ENCODE data around the gene LETMD1. TPM values are rescaled to one million over a fixed set of nuclear protein-coding genes. Genes with fewer than 3 reads are reported as not detected.
"Not testable (repeated sequence)": the region's sequence is repeated elsewhere in the genome, so short reads cannot be mapped to it uniquely, and the experiment has no call there.

LETMD1 gene
- total RNA-seq, 1 donor: 63.4 TPM

GRCh38 chr12:51078866-51079265 is 30.7 kb downstream of the LETMD1 start:
- H3K4me1 ChIP-seq (ENCODE audit: insufficient read depth, low read length): peaks cover 23% of the 10 kb centered on the region
- H3K9me3 ChIP-seq (ENCODE audit: low read depth, low read length); H3K27me3 ChIP-seq (ENCODE audit: insufficient read depth, low read length); H3K4me3 ChIP-seq (ENCODE audit: low read length): not testable (repeated sequence)

- peaks cover 25% of the 10 kb centered on the region for H3K4me1 ChIP-seq (ENCODE audit: insufficient read depth, low read length)
- no peaks in the 10 kb centered on the region for H3K9me3 ChIP-seq (ENCODE audit: low read depth, low read length)
- H3K4me3 ChIP-seq (ENCODE audit: low read length): no peak overlapping the region
- H3K27me3 ChIP-seq (ENCODE audit: insufficient read depth, low read length): no peaks in the 10 kb centered on the region
Measured at GRCh38 chr12:51080136-51080535, 32.0 kb downstream of the LETMD1 start.

GRCh38 chr12:51081421-51081820 is 33.3 kb downstream of the LETMD1 start:
- Histone ChIP-seq H3K4me3 (ENCODE audit: low read length) (no peak overlapping the region), H3K4me1 (ENCODE audit: insufficient read depth, low read length) (peaks cover 32% of the 10 kb centered on the region), H3K9me3 (ENCODE audit: low read depth, low read length) (no peaks in the 10 kb centered on the region), H3K27me3 (ENCODE audit: insufficient read depth, low read length) (no peaks in the 10 kb centered on the region)

GRCh38 chr12:51082561-51083125 is 34.5 kb downstream of the LETMD1 start:
- no peaks in the 10 kb centered on the region for H3K27me3 ChIP-seq (ENCODE audit: insufficient read depth, low read length)
- H3K9me3 ChIP-seq (ENCODE audit: low read depth, low read length): no peaks in the 10 kb centered on the region
- H3K4me1 ChIP-seq (ENCODE audit: insufficient read depth, low read length): peaks cover 29% of the 10 kb centered on the region
- peak overlapping the region; percentile 69 for H3K4me3 ChIP-seq (ENCODE audit: low read length)

GRCh38 chr12:51083126-51083833 is 35.2 kb downstream of the LETMD1 start, which contains the start of gene CSRNP2:
TSS of gene CSRNP2 (minus strand) at chr12:51083596. CDS start at chr12:51076561, 7,035 bp downstream.
- Histone ChIP-seq H3K9me3 (ENCODE audit: low read depth, low read length) (no peaks in the 10 kb centered on the region), H3K27me3 (ENCODE audit: insufficient read depth, low read length) (no peaks in the 10 kb centered on the region), H3K4me1 (ENCODE audit: insufficient read depth, low read length) (peaks cover 29% of the 10 kb centered on the region), H3K4me3 (ENCODE audit: low read length) (peak within 1 kb of the TSS; percentile 69)

GRCh38 chr12:51085757-51086156 is 37.6 kb downstream of the LETMD1 start:
- Histone ChIP-seq H3K4me3 (ENCODE audit: low read length) (no peak overlapping the region), H3K27me3 (ENCODE audit: insufficient read depth, low read length) (no peaks in the 10 kb centered on the region), H3K4me1 (ENCODE audit: insufficient read depth, low read length) (peaks cover 29% of the 10 kb centered on the region), H3K9me3 (ENCODE audit: low read depth, low read length) (no peaks in the 10 kb centered on the region)

- H3K4me1 ChIP-seq (ENCODE audit: insufficient read depth, low read length): peaks cover 27% of the 10 kb centered on the region
Measured at GRCh38 chr12:51086933-51087332, 38.8 kb downstream of the LETMD1 start.

GRCh38 chr12:51087818-51088217 is 39.7 kb downstream of the LETMD1 start:
- Histone ChIP-seq H3K27me3 (ENCODE audit: insufficient read depth, low read length) (no peaks in the 10 kb centered on the region), H3K9me3 (ENCODE audit: low read depth, low read length) (no peaks in the 10 kb centered on the region), H3K4me1 (ENCODE audit: insufficient read depth, low read length) (peaks cover 18% of the 10 kb centered on the region), H3K4me3 (ENCODE audit: low read length) (no peak overlapping the region)

More at GRCh38 chr12:51086933-51087332, 38.8 kb downstream of the LETMD1 start:
- no peaks in the 10 kb centered on the region for H3K9me3 ChIP-seq (ENCODE audit: low read depth, low read length)
- H3K4me3 ChIP-seq (ENCODE audit: low read length): no peak overlapping the region
- H3K27me3 ChIP-seq (ENCODE audit: insufficient read depth, low read length): no peaks in the 10 kb centered on the region

GRCh38 chr12:51090705-51091229 is 42.6 kb downstream of the LETMD1 start:
- Histone ChIP-seq H3K27me3 (ENCODE audit: insufficient read depth, low read length) (no peaks in the 10 kb centered on the region), H3K9me3 (ENCODE audit: low read depth, low read length) (no peaks in the 10 kb centered on the region), H3K4me3 (ENCODE audit: low read length) (no peak overlapping the region), H3K4me1 (ENCODE audit: insufficient read depth, low read length) (peaks cover 7% of the 10 kb centered on the region)

- H3K27me3 ChIP-seq (ENCODE audit: insufficient read depth, low read length): no peaks in the 10 kb centered on the region
- H3K4me1 ChIP-seq (ENCODE audit: insufficient read depth, low read length): no peaks in the 10 kb centered on the region
- no peak overlapping the region for H3K4me3 ChIP-seq (ENCODE audit: low read length)
- H3K9me3 ChIP-seq (ENCODE audit: low read depth, low read length): no peaks in the 10 kb centered on the region
Measured at GRCh38 chr12:51098611-51099010, 50.5 kb downstream of the LETMD1 start.

- H3K27me3 ChIP-seq (ENCODE audit: insufficient read depth, low read length): no peaks in the 10 kb centered on the region
- H3K4me3 ChIP-seq (ENCODE audit: low read length): no peak overlapping the region
- H3K9me3 ChIP-seq (ENCODE audit: low read depth, low read length): no peaks in the 10 kb centered on the region
- H3K4me1 ChIP-seq (ENCODE audit: insufficient read depth, low read length): peaks cover 5% of the 10 kb centered on the region
Measured at GRCh38 chr12:51103977-51104376, 55.9 kb downstream of the LETMD1 start.

- no peaks in the 10 kb centered on the region for H3K27me3 ChIP-seq (ENCODE audit: insufficient read depth, low read length)
- peaks cover 5% of the 10 kb centered on the region for H3K4me1 ChIP-seq (ENCODE audit: insufficient read depth, low read length)
- no peak overlapping the region for H3K4me3 ChIP-seq (ENCODE audit: low read length)
- H3K9me3 ChIP-seq (ENCODE audit: low read depth, low read length): no peaks in the 10 kb centered on the region
Measured at GRCh38 chr12:51108136-51108535, 60.0 kb downstream of the LETMD1 start.

Other genes starting within 250 kb of the LETMD1 start
- not detected for gene TMPRSS12, start 205.4 kb upstream of the LETMD1 start, total RNA-seq
- gene HIGD1C, start 95.8 kb upstream of the LETMD1 start, total RNA-seq: not detected
- 51.2 TPM for gene SLC11A2, start 21.9 kb upstream of the LETMD1 start, total RNA-seq
- 7.7 TPM for gene CSRNP2, start 35.3 kb downstream of the LETMD1 start, total RNA-seq
- gene TFCP2, start 124.8 kb downstream of the LETMD1 start, total RNA-seq: 3.9 TPM
- gene POU6F1, start 169.7 kb downstream of the LETMD1 start, total RNA-seq: 5.5 TPM
- gene DAZAP2, start 190.5 kb downstream of the LETMD1 start, total RNA-seq: 779 TPM
- gene SMAGP, start 222.1 kb downstream of the LETMD1 start, total RNA-seq: 3.0 TPM

Data from mononuclear cell (primary cell).